Ishikawa (cell line): ENCODE results near the gene SLC25A47.

ENCODE experiments used
- CEBPB ChIP-seq: IDR thresholded peaks from 2 replicates; pipeline ENCODE4 v1.6.1; 2012
- EGR1 ChIP-seq: IDR thresholded peaks from 2 replicates; pipeline ENCODE4 v1.6.1; 2012
- EP300 ChIP-seq: IDR thresholded peaks from 2 replicates; pipeline ENCODE4 v1.6.1; 2012; ENCODE audit warnings: borderline replicate concordance
- FOXM1 ChIP-seq: IDR thresholded peaks from 2 replicates; pipeline ENCODE4 v1.6.1; 2012; ENCODE audit warnings: low read depth, borderline replicate concordance
- NFIC ChIP-seq: IDR thresholded peaks from 2 replicates; pipeline ENCODE4 v1.6.1; 2012
- RAD21 ChIP-seq: IDR thresholded peaks from 2 replicates; pipeline ENCODE4 v1.6.1; 2012; ENCODE audit warnings: low read depth
- TAF1 ChIP-seq: IDR thresholded peaks from 2 replicates; pipeline ENCODE4 v1.6.1; 2012; ENCODE audit warnings: low read depth, mild to moderate bottlenecking
- TCF12 ChIP-seq: IDR thresholded peaks from 2 replicates; pipeline ENCODE4 v1.6.1; 2012; ENCODE audit warnings: low read depth
- TEAD4 ChIP-seq: IDR thresholded peaks from 2 replicates; pipeline ENCODE4 v1.6.1; 2012
- YY1 ChIP-seq: IDR thresholded peaks from 2 replicates; pipeline ENCODE4 v1.6.1; 2012; ENCODE audit warnings: low read depth
- ZBTB7A ChIP-seq: IDR thresholded peaks from 2 replicates; pipeline ENCODE4 v1.6.1; 2012; ENCODE audit warnings: low read depth
- TF ChIP-seq, protein P1 (sequence below): IDR thresholded peaks from 2 replicates; pipeline ENCODE4 v1.6.1; 2012
- TF ChIP-seq, protein P2 (sequence below): IDR thresholded peaks from 2 replicates; pipeline ENCODE4 v1.6.1; 2012
- TF ChIP-seq, protein P3 (sequence below): IDR thresholded peaks from 2 replicates; pipeline ENCODE4 v1.6.1; 2012; ENCODE audit warnings: low read depth, mild to moderate bottlenecking

Gene SLC25A47

DNA sequence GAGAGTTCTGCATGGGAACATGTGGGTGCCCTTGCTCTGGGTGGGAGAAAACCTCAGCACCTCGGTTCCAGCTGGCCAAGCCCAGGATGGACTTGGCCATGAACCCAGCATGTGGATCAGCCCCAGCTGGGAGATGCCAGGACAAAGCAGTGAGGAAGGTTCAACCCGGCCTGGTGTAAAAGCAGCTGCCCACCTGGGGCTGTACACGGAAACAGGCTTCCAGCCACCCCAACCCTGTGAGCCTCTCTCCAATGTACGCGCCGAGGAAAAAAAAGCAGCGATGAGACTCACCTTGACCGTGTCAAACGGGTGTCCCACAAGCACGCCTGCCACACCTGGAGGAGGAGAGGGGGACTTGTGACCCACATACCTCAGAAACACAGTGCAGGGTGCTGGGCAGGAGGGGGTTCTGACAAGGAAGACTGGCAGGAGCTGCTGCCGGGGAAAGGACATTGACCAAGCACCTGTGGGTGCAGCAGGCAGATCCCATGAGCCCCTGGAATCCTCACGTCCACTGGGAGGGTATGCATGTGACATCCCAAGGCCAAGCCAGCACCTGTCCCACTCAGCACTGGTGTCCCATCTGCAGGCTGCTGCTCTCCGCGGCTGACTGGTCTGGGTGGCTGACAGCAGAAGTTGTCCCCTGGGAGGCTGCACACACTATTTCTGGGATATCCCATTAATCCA is 24.4 kb upstream of the SLC25A47 start:
- TF ChIP-seq TEAD4 (no peak), FOXM1 (no peak), EGR1 (no peak), EP300 (no peak), TAF1 (no peak), RAD21 (no peak), YY1 (no peak), ZBTB7A (no peak), CEBPB (no peak), TCF12 (no peak), NFIC (no peak)
- TF ChIP-seq, protein P1, sequence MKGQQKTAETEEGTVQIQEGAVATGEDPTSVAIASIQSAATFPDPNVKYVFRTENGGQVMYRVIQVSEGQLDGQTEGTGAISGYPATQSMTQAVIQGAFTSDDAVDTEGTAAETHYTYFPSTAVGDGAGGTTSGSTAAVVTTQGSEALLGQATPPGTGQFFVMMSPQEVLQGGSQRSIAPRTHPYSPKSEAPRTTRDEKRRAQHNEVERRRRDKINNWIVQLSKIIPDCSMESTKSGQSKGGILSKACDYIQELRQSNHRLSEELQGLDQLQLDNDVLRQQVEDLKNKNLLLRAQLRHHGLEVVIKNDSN: no peak
- TF ChIP-seq, protein P2, sequence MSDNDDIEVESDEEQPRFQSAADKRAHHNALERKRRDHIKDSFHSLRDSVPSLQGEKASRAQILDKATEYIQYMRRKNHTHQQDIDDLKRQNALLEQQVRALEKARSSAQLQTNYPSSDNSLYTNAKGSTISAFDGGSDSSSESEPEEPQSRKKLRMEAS: no peak
- TF ChIP-seq, protein P3, sequence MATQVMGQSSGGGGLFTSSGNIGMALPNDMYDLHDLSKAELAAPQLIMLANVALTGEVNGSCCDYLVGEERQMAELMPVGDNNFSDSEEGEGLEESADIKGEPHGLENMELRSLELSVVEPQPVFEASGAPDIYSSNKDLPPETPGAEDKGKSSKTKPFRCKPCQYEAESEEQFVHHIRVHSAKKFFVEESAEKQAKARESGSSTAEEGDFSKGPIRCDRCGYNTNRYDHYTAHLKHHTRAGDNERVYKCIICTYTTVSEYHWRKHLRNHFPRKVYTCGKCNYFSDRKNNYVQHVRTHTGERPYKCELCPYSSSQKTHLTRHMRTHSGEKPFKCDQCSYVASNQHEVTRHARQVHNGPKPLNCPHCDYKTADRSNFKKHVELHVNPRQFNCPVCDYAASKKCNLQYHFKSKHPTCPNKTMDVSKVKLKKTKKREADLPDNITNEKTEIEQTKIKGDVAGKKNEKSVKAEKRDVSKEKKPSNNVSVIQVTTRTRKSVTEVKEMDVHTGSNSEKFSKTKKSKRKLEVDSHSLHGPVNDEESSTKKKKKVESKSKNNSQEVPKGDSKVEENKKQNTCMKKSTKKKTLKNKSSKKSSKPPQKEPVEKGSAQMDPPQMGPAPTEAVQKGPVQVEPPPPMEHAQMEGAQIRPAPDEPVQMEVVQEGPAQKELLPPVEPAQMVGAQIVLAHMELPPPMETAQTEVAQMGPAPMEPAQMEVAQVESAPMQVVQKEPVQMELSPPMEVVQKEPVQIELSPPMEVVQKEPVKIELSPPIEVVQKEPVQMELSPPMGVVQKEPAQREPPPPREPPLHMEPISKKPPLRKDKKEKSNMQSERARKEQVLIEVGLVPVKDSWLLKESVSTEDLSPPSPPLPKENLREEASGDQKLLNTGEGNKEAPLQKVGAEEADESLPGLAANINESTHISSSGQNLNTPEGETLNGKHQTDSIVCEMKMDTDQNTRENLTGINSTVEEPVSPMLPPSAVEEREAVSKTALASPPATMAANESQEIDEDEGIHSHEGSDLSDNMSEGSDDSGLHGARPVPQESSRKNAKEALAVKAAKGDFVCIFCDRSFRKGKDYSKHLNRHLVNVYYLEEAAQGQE: no peak

DNA sequence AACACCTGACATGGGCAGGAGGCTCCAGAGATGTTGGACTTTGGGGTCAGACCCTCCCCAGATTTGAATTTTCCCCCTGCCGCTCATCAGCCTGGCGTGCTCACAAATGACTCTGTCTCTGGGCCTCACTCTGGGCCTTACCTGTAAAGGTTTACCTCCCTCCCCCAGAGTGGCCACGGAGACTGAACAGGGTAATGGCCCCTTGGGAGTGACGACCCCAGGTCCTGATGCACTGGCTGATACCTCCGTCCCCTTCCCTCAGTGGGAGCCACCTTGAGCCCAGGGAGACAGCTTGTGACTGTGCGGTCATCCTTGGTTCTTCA is 23.9 kb upstream of the SLC25A47 start:
- TF ChIP-seq EGR1 (no peak), TCF12 (no peak), EP300 (no peak)
- TF ChIP-seq, protein P2: no peak
- TF ChIP-seq, protein P1: no peak

DNA sequence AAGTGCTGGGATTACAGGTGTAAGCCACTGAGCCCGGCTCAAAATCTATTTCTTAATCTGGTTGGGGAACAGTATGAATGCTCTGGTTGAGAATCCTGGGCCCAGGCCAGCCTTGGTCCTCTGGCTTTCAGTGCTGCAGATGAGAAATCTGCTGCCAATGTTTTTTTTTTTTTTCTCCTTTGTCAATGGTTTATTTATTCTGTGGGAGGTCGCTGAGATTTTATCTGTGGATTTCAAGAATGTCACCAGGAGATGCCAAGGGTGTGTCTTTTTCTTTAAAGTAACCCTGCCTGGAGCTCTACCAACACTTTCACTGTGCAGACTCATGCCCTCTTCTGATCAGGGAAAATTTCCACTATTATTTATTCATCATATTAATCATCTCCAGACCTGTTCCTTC is 20.5 kb upstream of the SLC25A47 start:
- no peak for TF ChIP-seq FOXM1

DNA sequence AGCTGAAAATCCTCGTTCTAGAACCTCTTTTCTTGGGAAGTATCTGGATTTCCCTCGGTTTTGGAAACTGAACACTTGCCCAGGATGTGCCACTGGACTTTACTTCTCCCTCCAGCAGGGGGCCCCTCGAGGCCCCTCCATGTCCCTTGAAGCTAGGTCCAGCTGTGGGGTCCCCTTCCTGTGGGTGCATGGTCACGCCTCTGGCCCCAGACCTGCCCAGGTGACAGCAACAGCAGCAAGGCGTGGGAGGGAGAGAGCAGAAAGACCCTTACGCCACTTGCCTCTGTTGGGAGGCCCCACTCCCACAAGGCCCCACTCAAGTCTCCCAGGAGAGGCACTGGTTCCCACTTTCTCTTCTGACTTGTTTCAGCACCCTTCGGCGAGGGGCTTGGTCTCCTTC is 20.0 kb upstream of the SLC25A47 start:
- TF ChIP-seq NFIC: no peak
- TF ChIP-seq FOXM1: no peak
- TF ChIP-seq CEBPB: no peak
- no peak for TF ChIP-seq TCF12
- peak; percentile 41 for TF ChIP-seq RAD21
- no peak for TF ChIP-seq TAF1

DNA sequence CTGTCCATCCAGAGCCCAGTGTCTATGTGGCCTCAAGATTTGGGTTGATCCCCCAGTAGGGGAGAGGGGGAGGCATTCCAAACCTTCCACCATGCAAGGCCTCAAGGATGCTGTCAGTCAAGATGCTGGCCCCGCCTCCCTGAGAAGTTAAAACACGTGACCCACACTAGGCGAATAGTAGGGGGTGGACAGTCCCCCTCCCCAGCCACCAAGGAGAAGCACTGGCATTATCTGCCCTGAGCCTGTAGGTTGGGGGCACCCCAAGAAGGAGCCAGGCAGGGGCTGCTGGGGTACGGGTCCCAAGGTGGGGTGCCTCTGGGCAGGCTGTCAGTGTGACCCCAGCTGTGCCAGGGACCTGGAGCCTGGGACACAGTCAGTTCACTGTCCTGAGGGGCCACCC is 19.2 kb upstream of the SLC25A47 start:
- no peak for TF ChIP-seq EP300
- no peak for TF ChIP-seq YY1
- TF ChIP-seq, protein P1: 0 out of 2 replicates have a peak, but pooled peaks have one; percentile 35
- TF ChIP-seq TEAD4: no peak
- TF ChIP-seq EGR1: no peak
- TF ChIP-seq ZBTB7A: no peak
- TF ChIP-seq TAF1: no peak

DNA sequence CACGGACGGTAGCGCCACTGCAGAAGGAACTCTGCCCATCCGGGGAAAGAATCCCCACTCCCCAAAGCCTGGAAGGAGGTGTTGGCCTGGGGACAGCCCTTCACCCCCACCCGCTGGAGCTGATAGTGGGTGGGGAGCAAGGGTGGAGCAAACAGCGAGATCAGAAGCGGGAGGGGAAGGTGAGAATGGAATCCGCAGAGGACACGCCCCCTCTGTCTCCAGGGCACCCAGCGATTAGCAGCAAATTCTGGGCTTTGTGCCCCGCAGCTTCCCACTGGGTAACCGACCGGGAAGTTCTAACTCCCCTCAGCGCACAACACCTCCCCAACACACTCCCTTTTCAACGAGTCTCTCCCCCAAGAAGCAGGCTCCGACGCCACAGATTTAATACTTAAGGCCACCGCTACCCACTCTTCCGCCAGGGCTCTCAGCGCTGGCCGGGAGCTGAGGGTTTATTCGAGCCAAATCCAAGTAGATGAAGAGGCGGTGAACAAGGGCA is 18.3 kb upstream of the SLC25A47 start:
- no peak for TF ChIP-seq CEBPB
- TF ChIP-seq TEAD4: 0 out of 2 replicates have a peak, but pooled peaks have one; percentile 30
- 0 out of 2 replicates have a peak, but pooled peaks have one; percentile 27 for TF ChIP-seq NFIC
- TF ChIP-seq YY1: no peak
- TF ChIP-seq, protein P2: peak; percentile 15; the same call in 1 of the 2 replicates

DNA sequence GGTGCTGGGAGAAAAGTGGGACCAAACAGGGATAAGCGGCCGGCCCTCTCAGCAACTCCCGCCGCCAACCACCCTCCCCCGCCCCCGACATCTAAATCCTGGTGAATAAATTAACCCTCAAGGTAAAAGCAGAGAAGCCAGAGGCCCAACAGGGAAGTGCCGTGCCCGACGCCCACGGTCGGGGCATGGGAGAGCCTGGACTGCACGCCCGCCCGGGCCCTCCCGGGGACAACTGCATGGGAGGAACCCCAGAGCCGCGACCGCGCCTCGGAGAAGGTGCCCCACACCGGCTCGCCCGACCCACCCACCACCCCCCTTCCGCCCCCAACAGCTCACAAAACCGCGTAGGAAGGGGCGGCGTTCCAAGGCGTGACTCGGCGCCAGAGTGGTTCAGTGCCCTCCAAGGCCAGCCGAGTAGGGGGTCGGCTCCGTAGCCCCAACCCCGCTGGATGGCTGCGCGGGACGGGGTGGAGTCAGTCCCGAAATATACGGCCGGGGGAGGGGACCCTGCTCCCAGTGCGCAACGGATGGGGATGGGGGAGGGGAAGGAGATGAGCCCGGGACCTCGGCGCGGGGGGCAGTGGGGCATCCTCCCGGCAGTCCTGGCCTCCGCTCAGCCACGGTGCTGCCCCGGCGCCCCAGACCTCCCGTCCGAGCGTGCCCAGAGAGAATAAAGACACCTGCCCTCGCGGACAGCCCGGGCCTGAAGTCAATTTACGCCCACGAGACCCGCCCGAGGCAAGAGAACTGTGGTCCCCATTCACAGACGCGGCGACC is 17.6 kb upstream of the SLC25A47 start:
- TF ChIP-seq YY1 (no peak), EGR1 (peak; percentile 69; the same call in 1 of the 2 replicates)
